Body of pancreas (tissue), 4 donors: ENCODE results near the gene ANXA4.

Experiments
- POLR2A ChIP-seq, 3 donors: fragments of 450-650 bp; IDR thresholded peaks; one replicate each; pipeline ENCODE4 v1.6.1; 2016; ENCODE audit warnings: antibody characterized with exemption in 3 of 3, mild to moderate bottlenecking in 2 of 3
- TF ChIP-seq, protein P1 (sequence below), 7 experiments: fragments of 450-650 bp in 4 of 7; fragments of 200-600 bp in 3 of 7; sonication (generic) in 3 of 7; IDR thresholded peaks; one replicate each; pipeline ENCODE4 v1.5.1; 2016 to 2019; ENCODE audit warnings: antibody characterized with exemption in 7 of 7

DNA sequence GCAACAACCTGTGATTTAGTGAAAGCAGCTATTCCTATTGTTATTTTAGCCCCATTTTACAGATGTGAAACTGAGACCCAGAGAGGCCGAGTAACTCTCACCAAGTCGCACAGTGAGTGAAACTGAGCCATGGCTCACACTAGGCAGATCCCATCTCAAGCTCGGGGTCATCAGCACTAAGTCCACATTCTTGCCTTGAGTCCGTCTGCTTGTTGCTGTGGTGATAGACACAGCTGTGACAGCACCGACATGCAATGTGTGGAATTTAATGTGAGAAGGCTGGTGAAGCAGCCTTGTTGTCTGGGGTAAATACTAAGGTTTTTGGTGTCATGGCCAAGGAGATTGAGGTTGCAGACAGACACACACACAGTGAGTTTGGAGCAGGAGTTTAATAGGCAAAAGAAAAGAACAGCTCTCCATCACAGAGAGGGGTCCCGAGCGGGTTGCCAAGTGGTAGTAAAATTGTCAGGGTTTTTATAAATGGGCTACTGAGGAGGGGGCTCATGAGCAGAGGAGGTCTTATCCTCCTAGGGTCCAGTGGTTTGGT is 47.3 kb downstream of the ANXA4 start:
- TF ChIP-seq, protein P1, sequence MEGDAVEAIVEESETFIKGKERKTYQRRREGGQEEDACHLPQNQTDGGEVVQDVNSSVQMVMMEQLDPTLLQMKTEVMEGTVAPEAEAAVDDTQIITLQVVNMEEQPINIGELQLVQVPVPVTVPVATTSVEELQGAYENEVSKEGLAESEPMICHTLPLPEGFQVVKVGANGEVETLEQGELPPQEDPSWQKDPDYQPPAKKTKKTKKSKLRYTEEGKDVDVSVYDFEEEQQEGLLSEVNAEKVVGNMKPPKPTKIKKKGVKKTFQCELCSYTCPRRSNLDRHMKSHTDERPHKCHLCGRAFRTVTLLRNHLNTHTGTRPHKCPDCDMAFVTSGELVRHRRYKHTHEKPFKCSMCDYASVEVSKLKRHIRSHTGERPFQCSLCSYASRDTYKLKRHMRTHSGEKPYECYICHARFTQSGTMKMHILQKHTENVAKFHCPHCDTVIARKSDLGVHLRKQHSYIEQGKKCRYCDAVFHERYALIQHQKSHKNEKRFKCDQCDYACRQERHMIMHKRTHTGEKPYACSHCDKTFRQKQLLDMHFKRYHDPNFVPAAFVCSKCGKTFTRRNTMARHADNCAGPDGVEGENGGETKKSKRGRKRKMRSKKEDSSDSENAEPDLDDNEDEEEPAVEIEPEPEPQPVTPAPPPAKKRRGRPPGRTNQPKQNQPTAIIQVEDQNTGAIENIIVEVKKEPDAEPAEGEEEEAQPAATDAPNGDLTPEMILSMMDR (IDR thresholded peaks at IDR 0.05), result no peak
- no peak for TF ChIP-seq POLR2A (IDR thresholded peaks at IDR 0.05)
